Right atrium auricular region (tissue), 2 donors: ENCODE measurements around the gene SUCLG2. TPM values are rescaled to one million over a fixed set of nuclear protein-coding genes. Genes with fewer than 3 reads are reported as not detected.

Experiments
- DNase-seq: peaks from one replicate; pipeline ENCODE4 v3.0.0-alpha.2; 2019; ENCODE audit warnings: low spot score
- H3K27ac ChIP-seq, 2 donors: fragments of 200-600 bp; sonication (generic); 1 replicate in 1 of 2; 2 replicates in 1 of 2; pipeline ENCODE4 v1.5.1; 2016 to 2019
- H3K27me3 ChIP-seq, 2 donors: fragments of 200-600 bp; sonication (generic); one replicate each; pipeline versions ENCODE4 v1.5.1 to v1.6.0; 2017 to 2019
- H3K36me3 ChIP-seq: fragments of 200-600 bp; sonication (generic); one replicate; pipeline ENCODE4 v1.5.1; 2016
- H3K4me1 ChIP-seq, 2 donors: fragments of 200-600 bp; sonication (generic); one replicate each; pipeline versions ENCODE4 v1.5.1 to v1.6.0; 2017 to 2019
- H3K4me3 ChIP-seq, 2 donors: fragments of 200-600 bp; sonication (generic); 1 replicate in 1 of 2; 2 replicates in 1 of 2; pipeline ENCODE4 v1.5.1; 2017 to 2019; ENCODE audit warnings: mild to moderate bottlenecking in 1 of 2, moderate library complexity in 1 of 2
- H3K9me3 ChIP-seq, 2 donors: fragments of 200-600 bp; sonication (generic); one replicate each; pipeline ENCODE4 v1.5.1; 2019
- total RNA-seq, 2 donors: library from RNA; depleted of rRNA; stranded (reverse); fragments of >200 nt; gene quantifications; one replicate each; pipeline ENCODE4 v1.1.0, GENCODE V29; 2016
- TF ChIP-seq, protein P1 (sequence below), 2 donors: fragments of 200-600 bp; sonication (generic); IDR thresholded peaks; one replicate each; pipeline ENCODE4 v1.5.1; 2019; ENCODE audit warnings: antibody characterized with exemption in 2 of 2

SUCLG2 gene
- 10 to 100 TPM; 39.0 to 81.5 TPM for total RNA-seq

- DNase-seq = peak; percentile 93
- H3K36me3 ChIP-seq = no peaks in the 10 kb centered on the region
- TF ChIP-seq, protein P1, sequence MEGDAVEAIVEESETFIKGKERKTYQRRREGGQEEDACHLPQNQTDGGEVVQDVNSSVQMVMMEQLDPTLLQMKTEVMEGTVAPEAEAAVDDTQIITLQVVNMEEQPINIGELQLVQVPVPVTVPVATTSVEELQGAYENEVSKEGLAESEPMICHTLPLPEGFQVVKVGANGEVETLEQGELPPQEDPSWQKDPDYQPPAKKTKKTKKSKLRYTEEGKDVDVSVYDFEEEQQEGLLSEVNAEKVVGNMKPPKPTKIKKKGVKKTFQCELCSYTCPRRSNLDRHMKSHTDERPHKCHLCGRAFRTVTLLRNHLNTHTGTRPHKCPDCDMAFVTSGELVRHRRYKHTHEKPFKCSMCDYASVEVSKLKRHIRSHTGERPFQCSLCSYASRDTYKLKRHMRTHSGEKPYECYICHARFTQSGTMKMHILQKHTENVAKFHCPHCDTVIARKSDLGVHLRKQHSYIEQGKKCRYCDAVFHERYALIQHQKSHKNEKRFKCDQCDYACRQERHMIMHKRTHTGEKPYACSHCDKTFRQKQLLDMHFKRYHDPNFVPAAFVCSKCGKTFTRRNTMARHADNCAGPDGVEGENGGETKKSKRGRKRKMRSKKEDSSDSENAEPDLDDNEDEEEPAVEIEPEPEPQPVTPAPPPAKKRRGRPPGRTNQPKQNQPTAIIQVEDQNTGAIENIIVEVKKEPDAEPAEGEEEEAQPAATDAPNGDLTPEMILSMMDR (IDR thresholded peaks at IDR 0.05) = no peak
- H3K27ac ChIP-seq = peak within 1 kb of the TSS; percentile 92 to 95
- no peaks in the 10 kb centered on the region for H3K27me3 ChIP-seq
- peak within 1 kb of the TSS; percentile 74 to 80 for H3K4me3 ChIP-seq
- no peaks in the 10 kb centered on the region for H3K9me3 ChIP-seq
- H3K4me1 ChIP-seq = peaks cover 0 to 29% of the 10 kb centered on the region in 2 donors
Observed at GRCh38 chr3:67654099-67654843, at the start of gene SUCLG2. TSS of gene SUCLG2 (minus strand) at chr3:67654612. CDS start at chr3:67654586, 26 bp downstream.

DNA sequence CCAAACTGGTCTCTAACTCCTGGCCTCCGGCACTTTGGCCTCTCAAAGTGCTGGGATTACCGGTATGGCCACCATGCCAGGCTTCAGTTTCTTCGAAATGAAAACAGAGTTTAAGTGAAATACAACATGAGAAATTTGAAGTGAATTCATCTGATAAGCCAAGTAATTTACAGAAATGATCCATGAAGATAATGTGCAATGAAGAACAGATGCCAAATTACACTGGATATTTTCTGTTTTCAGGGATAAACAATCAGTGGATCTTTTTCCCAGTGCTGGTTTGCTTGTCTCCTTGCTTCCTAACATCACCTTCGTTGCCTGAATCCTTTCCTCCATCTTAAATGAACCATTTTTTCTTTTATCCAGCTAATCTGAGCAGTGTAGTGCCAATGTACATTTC, 46.2 kb upstream of the SUCLG2 start:
- TF ChIP-seq, protein P1 (IDR thresholded peaks at IDR 0.05) = no peak
- Histone ChIP-seq H3K27me3 (no peaks in the 10 kb centered on the region), H3K36me3 (no peaks in the 10 kb centered on the region), H3K4me3 (no peak overlapping the region), H3K27ac (no peak overlapping the region), H3K4me1 (no peaks in the 10 kb centered on the region), H3K9me3 (no peaks in the 10 kb centered on the region)
- DNase-seq = no peak

DNA sequence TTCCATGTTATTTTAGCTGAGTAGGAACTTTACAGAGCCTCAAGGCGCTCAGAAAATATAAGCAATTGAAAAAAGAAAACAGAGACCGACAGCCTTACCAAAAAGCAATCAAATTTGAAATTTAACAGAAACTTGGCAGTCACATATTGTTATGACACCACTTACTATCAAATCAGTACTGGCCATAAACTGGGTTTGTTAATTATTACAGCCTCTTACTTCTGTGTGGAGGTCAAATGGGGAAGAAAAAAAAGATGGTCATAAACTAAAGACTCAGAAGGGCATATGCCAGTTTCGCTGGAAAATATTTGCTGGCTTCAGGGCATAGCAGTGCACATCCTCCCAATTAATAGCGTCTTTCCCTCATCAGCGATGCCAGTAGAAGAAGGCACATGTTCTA, 45.5 kb upstream of the SUCLG2 start:
- Histone ChIP-seq H3K36me3 (no peaks in the 10 kb centered on the region), H3K4me3 (no peak overlapping the region), H3K4me1 (no peaks in the 10 kb centered on the region), H3K9me3 (no peaks in the 10 kb centered on the region), H3K27me3 (no peaks in the 10 kb centered on the region), H3K27ac (no peak overlapping the region)
- TF ChIP-seq, protein P1 (IDR thresholded peaks at IDR 0.05) = no peak
- no peak for DNase-seq

- no peak overlapping the region for H3K27ac ChIP-seq
- DNase-seq = no peak
Observed at GRCh38 chr3:67692621-67693020, 38.2 kb upstream of the SUCLG2 start.

DNA sequence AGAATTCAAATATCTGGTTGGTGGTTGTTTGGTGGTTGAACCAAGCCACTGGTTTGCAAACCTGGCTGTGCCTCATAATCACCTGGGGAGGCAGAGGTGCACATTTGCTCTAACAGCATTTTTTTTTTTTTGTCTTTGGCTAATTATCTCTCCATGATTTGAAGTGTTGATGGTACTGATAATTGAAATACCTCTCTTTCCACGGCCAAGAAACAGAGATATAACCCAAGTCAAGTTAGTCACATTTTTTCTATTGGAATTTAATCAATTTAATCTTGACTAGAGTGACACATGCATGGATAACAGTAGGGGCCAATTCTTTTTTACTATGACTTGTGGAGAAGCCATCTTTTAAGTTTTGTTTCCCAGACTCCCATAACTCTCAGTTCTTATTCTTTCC, 37.5 kb upstream of the SUCLG2 start:
- Histone ChIP-seq H3K27me3 (no peaks in the 10 kb centered on the region), H3K27ac (no peak overlapping the region), H3K4me1 (no peaks in the 10 kb centered on the region), H3K36me3 (no peaks in the 10 kb centered on the region), H3K9me3 (no peaks in the 10 kb centered on the region), H3K4me3 (no peak overlapping the region)
- no peak for DNase-seq
- TF ChIP-seq, protein P1 (IDR thresholded peaks at IDR 0.05) = no peak

More at GRCh38 chr3:67692621-67693020, 38.2 kb upstream of the SUCLG2 start:
- TF ChIP-seq, protein P1 (IDR thresholded peaks at IDR 0.05) = no peak
- H3K36me3 ChIP-seq = no peaks in the 10 kb centered on the region
- H3K4me1 ChIP-seq = no peaks in the 10 kb centered on the region
- no peaks in the 10 kb centered on the region for H3K27me3 ChIP-seq
- no peaks in the 10 kb centered on the region for H3K9me3 ChIP-seq
- H3K4me3 ChIP-seq = no peak overlapping the region

GRCh38 chr3:67691207-67691606, 36.8 kb upstream of the SUCLG2 start:
- Histone ChIP-seq H3K27me3 (no peaks in the 10 kb centered on the region), H3K27ac (no peak overlapping the region), H3K4me3 (no peak overlapping the region), H3K4me1 (no peaks in the 10 kb centered on the region), H3K9me3 (no peaks in the 10 kb centered on the region), H3K36me3 (no peaks in the 10 kb centered on the region)
- TF ChIP-seq, protein P1 (IDR thresholded peaks at IDR 0.05) = no peak
- DNase-seq = no peak
